Testis (tissue), 3 donors: ENCODE measurements around the gene PYGB. TPM values are rescaled to one million over a fixed set of nuclear protein-coding genes. Genes with fewer than 3 reads are reported as not detected.

Experiments used
- DNase-seq: peaks from one replicate; pipeline ENCODE4 v3.0.0-alpha.2; 2019
- H3K27ac ChIP-seq, 2 donors: fragments of 200-600 bp; sonication (generic); one replicate each; pipeline ENCODE4 v1.5.1; 2019
- H3K27me3 ChIP-seq: fragments of 200-600 bp; sonication (generic); one replicate; pipeline ENCODE4 v1.5.1; 2019
- H3K36me3 ChIP-seq: fragments of 200-600 bp; sonication (generic); one replicate; pipeline ENCODE4 v1.5.1; 2017; ENCODE audit warnings: low read depth; ENCODE audit errors: missing control alignments
- H3K4me1 ChIP-seq: fragments of 200-600 bp; sonication (generic); one replicate; pipeline ENCODE4 v1.5.1; 2019
- H3K4me3 ChIP-seq, 2 donors: fragments of 200-600 bp; sonication (generic); one replicate each; pipeline ENCODE4 v1.5.1; 2017 to 2019
- H3K9me3 ChIP-seq: fragments of 200-600 bp; sonication (generic); one replicate; pipeline ENCODE4 v1.5.1; 2017
- CTCF ChIP-seq, 3 experiments: fragments of 450-650 bp in 2 of 3; fragments of 200-600 bp in 1 of 3; sonication (generic) in 1 of 3; IDR thresholded peaks; one replicate each; pipeline ENCODE4 v1.5.1; 2016 to 2019; ENCODE audit warnings: antibody characterized with exemption in 3 of 3, mild to moderate bottlenecking in 2 of 3, moderate library complexity in 1 of 3
- POLR2A ChIP-seq: fragments of 450-650 bp; IDR thresholded peaks from one replicate; pipeline ENCODE4 v1.6.1; 2017; ENCODE audit warnings: antibody characterized with exemption, mild to moderate bottlenecking, moderate library complexity
- WGBS, 2 donors: methylation state at CpG; one replicate each; pipeline ENCODE4 v1.1.5; 2018; 5-methylcytosine and 5-hydroxymethylcytosine counted together
- intact Hi-C: fragments of 100-400 bp; cut with DNase I; formaldehyde crosslinking; loops from one replicate; pipeline ENCODE4 v1.15.1; 2023; ENCODE audit warnings: low total_unique reads
- polyA plus RNA-seq: library from polyadenylated mRNA; stranded (reverse); fragments of 350-450 nt; fragmentation: Illumina TruSeq; extraction: RNeasy Lipid Tissue Mini Kit (QIAGEN cat#74804); gene quantifications from one replicate; pipeline ENCODE4 v1.2.3, GENCODE V29; 2014; ENCODE audit warnings: low read depth, low replicate concordance; ENCODE audit not compliant: insufficient read depth
- total RNA-seq, 2 donors: library from RNA; depleted of rRNA; stranded (reverse); fragments of >200 nt; gene quantifications; one replicate each; pipeline ENCODE4 v1.2.3, GENCODE V29; 2016

PYGB gene
- total and polyA plus RNA-seq, 3 donors from 2014 or later = 50.8 to 91.5 (median 91.5) TPM

- Histone ChIP-seq H3K36me3 (no peaks in the 10 kb centered on the region), H3K4me3 (no peak overlapping the region), H3K27me3 (no peaks in the 10 kb centered on the region), H3K27ac (no peak overlapping the region), H3K4me1 (peaks cover 12% of the 10 kb centered on the region), H3K9me3 (no peaks in the 10 kb centered on the region)
- intact Hi-C loops = loop anchor here (10.0 kb wide), 1 partner anchor 105 kb away; the partner anchor contains the start of gene ABHD12
- WGBS, 2 donors = 94% methylated on average over 24 of the region's 24 CpGs
- no peak for DNase-seq
- TF ChIP-seq CTCF (IDR thresholded peaks at IDR 0.05) = no peak
- TF ChIP-seq POLR2A = no peak
Measured at GRCh38 chr20:25289886-25290597, 42.2 kb downstream of the PYGB start.

GRCh38 chr20:25290646-25291431, 43.0 kb downstream of the PYGB start:
- Histone ChIP-seq H3K9me3 (no peaks in the 10 kb centered on the region), H3K36me3 (no peaks in the 10 kb centered on the region), H3K4me1 (peaks cover 20% of the 10 kb centered on the region), H3K27me3 (no peaks in the 10 kb centered on the region), H3K4me3 (no peak overlapping the region), H3K27ac (peak overlapping the region in 1 of 2 donors; percentile 66)
- 83 to 90% methylated on average over 16 to 22 of the region's 22 CpGs for WGBS, 2 donors
- intact Hi-C loops = loop anchor here (10.0 kb wide), 1 partner anchor 104 kb away; the partner anchor contains the start of gene ABHD12
- no peak for DNase-seq
- no peak for TF ChIP-seq CTCF (IDR thresholded peaks at IDR 0.05)
- TF ChIP-seq POLR2A = no peak

- no peaks in the 10 kb centered on the region for H3K9me3 ChIP-seq
- TF ChIP-seq POLR2A = no peak
- TF ChIP-seq CTCF (IDR thresholded peaks at IDR 0.05) = no peak
- intact Hi-C loops = loop anchor here (10.0 kb wide), 1 partner anchor 103 kb away; the partner anchor contains the start of gene ABHD12
- H3K27ac ChIP-seq = peak overlapping the region in 1 of 2 donors; percentile 66
- no peak overlapping the region for H3K4me3 ChIP-seq
- WGBS, 2 donors = 54% methylated on average over 25 of the region's 26 CpGs; no CpG with 5 or more reads in 1 of the 2 donors
- no peaks in the 10 kb centered on the region for H3K27me3 ChIP-seq
- H3K36me3 ChIP-seq = no peaks in the 10 kb centered on the region
- DNase-seq = no peak
- H3K4me1 ChIP-seq = peaks cover 27% of the 10 kb centered on the region
Measured at GRCh38 chr20:25291432-25292133, 43.7 kb downstream of the PYGB start.

- no peak for TF ChIP-seq POLR2A
- no peak for TF ChIP-seq CTCF (IDR thresholded peaks at IDR 0.05)
- H3K4me1 ChIP-seq = peaks cover 28% of the 10 kb centered on the region
- intact Hi-C loops = loop anchor here (10.0 kb wide), 1 partner anchor 102 kb away; the partner anchor contains the start of gene ABHD12
- no peaks in the 10 kb centered on the region for H3K36me3 ChIP-seq
- H3K27ac ChIP-seq = no peak overlapping the region
- WGBS, 2 donors = 84 to 90% methylated on average over 24 to 33 of the region's 35 CpGs
- DNase-seq = no peak
- no peak overlapping the region for H3K4me3 ChIP-seq
- H3K27me3 ChIP-seq = no peaks in the 10 kb centered on the region
- no peaks in the 10 kb centered on the region for H3K9me3 ChIP-seq
Measured at GRCh38 chr20:25292176-25292891, 44.4 kb downstream of the PYGB start.
